GM12891 (cell line): ENCODE results near the gene XXYLT1.

Experiments
- PAX5 ChIP-seq: IDR thresholded peaks from 2 replicates; pipeline ENCODE4 v1.6.1; 2011; ENCODE audit warnings: low read length, moderate library complexity, mild to moderate bottlenecking; ENCODE audit not compliant: insufficient read depth, severe bottlenecking
- POLR2A ChIP-seq: IDR thresholded peaks from 2 replicates; pipeline ENCODE4 v1.6.1; 2011; ENCODE audit warnings: low read depth, low read length, control low read depth
- POLR2AphosphoS5 ChIP-seq: IDR thresholded peaks from 2 replicates; pipeline ENCODE4 v1.6.1; 2011; ENCODE audit warnings: low read depth, low read length, control low read depth
- SPI1 ChIP-seq: IDR thresholded peaks from 2 replicates; pipeline ENCODE4 v1.6.1; 2011; ENCODE audit warnings: low read depth, low read length, control low read depth
- TAF1 ChIP-seq: IDR thresholded peaks from 2 replicates; pipeline ENCODE4 v1.6.1; 2011; ENCODE audit warnings: low read depth, low read length, control low read depth

DNA sequence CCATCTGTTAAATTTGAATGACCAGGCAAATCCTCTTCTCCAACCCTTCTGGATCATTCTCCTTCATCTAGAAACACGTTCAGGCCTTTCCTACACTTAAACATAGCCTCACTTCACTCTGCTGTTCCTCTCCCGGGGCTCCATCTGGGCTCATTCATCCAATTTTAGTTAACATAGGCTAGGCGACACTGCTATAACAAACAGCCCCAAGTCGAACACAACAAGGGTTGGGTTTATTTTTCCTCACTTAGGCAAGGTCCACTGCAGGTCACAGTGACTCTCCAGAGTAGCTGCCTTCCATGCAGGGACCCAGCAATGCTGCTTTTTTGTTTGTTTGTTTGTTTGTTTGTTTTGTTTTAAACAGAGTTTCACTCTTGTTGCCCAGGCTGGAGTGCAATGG is 250.8 kb downstream of the XXYLT1 start:
- TF ChIP-seq SPI1: no peak
- no peak for TF ChIP-seq POLR2AphosphoS5
- no peak for TF ChIP-seq POLR2A
- no peak for TF ChIP-seq TAF1
- TF ChIP-seq PAX5: no peak
